HCT116 (cell line): ENCODE results near the gene CXCL10. TPM values are rescaled to one million over a fixed set of nuclear protein-coding genes. Genes with fewer than 3 reads are reported as not detected.

Source experiments
- ATAC-seq: fragments of 200-7000 bp; cut with Tn5 transposase; 2 replicates; pipeline ENCODE4 v1.9.1; 2020; ENCODE audit warnings: mild to moderate bottlenecking, moderate library complexity
- BruUV-seq: library from RNA; stranded (reverse); fragments of 400-500 nt; replicated peaks from 2 replicates; lab custom pipeline; 2021; lab: Mats Ljungman, UMichigan
- CTCF ChIA-PET: fragments of 300-600 bp; sonication (Branson Sonifier 250); formaldehyde crosslinking; loops from one replicate; lab custom pipeline; 2021; ENCODE audit warnings: antibody characterized with exemption; lab: Charles Lee
- POLR2A ChIA-PET: fragments of 300-600, 350-600 bp; sonication (Branson Sonifier 250); formaldehyde crosslinking; loops from one replicate; lab custom pipeline; 2021; ENCODE audit warnings: antibody characterized with exemption; lab: Charles Lee
- RAD21 ChIA-PET, 2 experiments: fragments of 300-600 bp; sonication (Branson Sonifier 250); formaldehyde crosslinking; loops; one replicate each; lab custom pipeline; 2023; ENCODE audit warnings: low total read pairs in 2 of 2; ENCODE audit not compliant: uncharacterized antibody in 2 of 2, unreplicated experiment in 2 of 2, low non-redundant PET in 1 of 2; lab: Charles Lee
- DNase-seq: peaks from one replicate; pipeline ENCODE4 v3.0.0-alpha.2; 2010; ENCODE audit warnings: low read depth, low spot score
- H2AFZ ChIP-seq: fragments of 200-600 bp; shearing (Covaris generic), sonication (generic); 2 replicates; pipeline ENCODE4 v1.6.1; 2017; ENCODE audit warnings: low read depth, mixed run types, mixed read lengths, antibody characterized with exemption, low read length; ENCODE audit not compliant: poor library complexity, severe bottlenecking
- H3K27ac ChIP-seq: 2 replicates; pipeline ENCODE4 v1.5.1; 2012; ENCODE audit warnings: low read depth, low read length
- H3K27me3 ChIP-seq: fragments of 200-600 bp; sonication (generic); 2 replicates; pipeline ENCODE4 v1.6.1; 2016; ENCODE audit warnings: mixed run types, low read length, mixed read lengths; ENCODE audit not compliant: insufficient read depth
- H3K36me3 ChIP-seq, 2 experiments: fragments of 200-500 bp in 1 of 2; fragments of 200-600 bp in 1 of 2; sonication (Bioruptor generic) in 1 of 2; sonication (generic) in 1 of 2; 2 replicates each; pipeline versions ENCODE4 v1.5.1 to v1.6.1; 2014 to 2016; ENCODE audit warnings: low read length in 2 of 2, inconsistent platforms in 1 of 2, mixed read lengths in 1 of 2, mixed run types in 1 of 2; ENCODE audit not compliant: insufficient read depth in 2 of 2, control insufficient read depth in 1 of 2
- H3K4me1 ChIP-seq, 2 experiments: fragments of 200-600 bp in 1 of 2; sonication (generic) in 1 of 2; 2 replicates each; pipeline versions ENCODE4 v1.5.1 to v1.6.1; 2012 to 2017; ENCODE audit warnings: low read length in 2 of 2, inconsistent platforms in 1 of 2, mild to moderate bottlenecking in 1 of 2, mixed read lengths in 1 of 2, mixed run types in 1 of 2, moderate library complexity in 1 of 2; ENCODE audit not compliant: insufficient read depth in 2 of 2, control insufficient read depth in 1 of 2
- H3K4me2 ChIP-seq: fragments of 200-600 bp; sonication (generic); 2 replicates; pipeline ENCODE4 v1.6.1; 2017; ENCODE audit warnings: mixed run types, low read length, mixed read lengths
- H3K4me3 ChIP-seq, 2 experiments: fragments of 200-600 bp in 1 of 2; sonication (generic) in 1 of 2; replicated peaks in 1 of 2; 2 replicates each; pipeline ENCODE4 v1.5.1; 2011 to 2016; ENCODE audit warnings: low read length in 2 of 2, control low read depth in 1 of 2, low read depth in 1 of 2, mild to moderate bottlenecking in 1 of 2, mixed read lengths in 1 of 2, mixed run types in 1 of 2
- H3K79me2 ChIP-seq: fragments of 200-600 bp; sonication (generic); 2 replicates; pipeline ENCODE4 v1.6.1; 2017; ENCODE audit warnings: mild to moderate bottlenecking, mixed run types, low read length, moderate library complexity, mixed read lengths; ENCODE audit not compliant: insufficient read depth
- H3K9ac ChIP-seq: fragments of 200-600 bp; sonication (generic); 2 replicates; pipeline ENCODE4 v1.6.1; 2016; ENCODE audit warnings: low read length, mixed read lengths
- H3K9me2 ChIP-seq: fragments of 200-600 bp; sonication (generic), shearing (Covaris generic); 2 replicates; pipeline ENCODE4 v1.6.1; 2017; ENCODE audit warnings: mixed run types, mild to moderate bottlenecking, moderate library complexity; ENCODE audit not compliant: insufficient read depth
- H3K9me3 ChIP-seq, 2 experiments: fragments of 200-500 bp in 1 of 2; fragments of 200-600 bp in 1 of 2; sonication (Bioruptor generic) in 1 of 2; sonication (generic) in 1 of 2; 2 replicates each; pipeline ENCODE4 v1.6.1; 2014 to 2017; ENCODE audit warnings: low read length in 2 of 2, mixed read lengths in 2 of 2, inconsistent platforms in 1 of 2, low read depth in 1 of 2, mild to moderate bottlenecking in 1 of 2, mixed run types in 1 of 2, moderate library complexity in 1 of 2; ENCODE audit not compliant: control insufficient read depth in 1 of 2, insufficient read depth in 1 of 2
- H4K20me1 ChIP-seq: fragments of 200-600 bp; sonication (generic), shearing (Covaris generic); 2 replicates; pipeline ENCODE4 v1.6.1; 2017; ENCODE audit warnings: mixed run types, mild to moderate bottlenecking, moderate library complexity; ENCODE audit not compliant: insufficient read depth
- CEBPB ChIP-seq: IDR thresholded peaks from 2 replicates; pipeline ENCODE4 v1.6.1; 2012; ENCODE audit warnings: low read depth
- CTCF ChIP-seq, 3 experiments: fragments of 200-600 bp in 1 of 3; sonication (generic) in 1 of 3; IDR thresholded peaks in 2 of 3; conservative IDR thresholded peaks in 1 of 3; 2 replicates each; pipeline ENCODE4 v1.5.1; 2012 to 2017; ENCODE audit warnings: low read depth in 2 of 3, low read length in 2 of 3, antibody characterized with exemption in 1 of 3, borderline replicate concordance in 1 of 3, control low read depth in 1 of 3, mild to moderate bottlenecking in 1 of 3, mixed read lengths in 1 of 3, mixed run types in 1 of 3, moderate library complexity in 1 of 3; ENCODE audit not compliant: insufficient read depth in 1 of 3
- EZH2 ChIP-seq: fragments of 200-600 bp; sonication (generic); IDR thresholded peaks from 2 replicates; pipeline ENCODE4 v1.6.1; 2017; ENCODE audit warnings: antibody characterized with exemption, mixed run types
- FOSL1 ChIP-seq: IDR thresholded peaks from 2 replicates; pipeline ENCODE4 v1.6.1; 2012; ENCODE audit warnings: low read depth
- JUND ChIP-seq: IDR thresholded peaks from 2 replicates; pipeline ENCODE4 v1.6.1; 2012
- SIN3A ChIP-seq: IDR thresholded peaks from 2 replicates; pipeline ENCODE4 v1.6.1; 2012; ENCODE audit warnings: low read depth
- SP1 ChIP-seq: IDR thresholded peaks from 2 replicates; pipeline ENCODE4 v1.6.1; 2012; ENCODE audit warnings: low read depth
- ZBTB33 ChIP-seq: IDR thresholded peaks from 2 replicates; pipeline ENCODE4 v1.6.1; 2011; ENCODE audit warnings: mild to moderate bottlenecking, low read length, moderate library complexity; ENCODE audit not compliant: insufficient replicate concordance; ENCODE audit errors: extremely low read depth
- ZNF274 ChIP-seq: fragments of 200-500 bp; sonication (Bioruptor generic); IDR thresholded peaks from 2 replicates; pipeline ENCODE4 v1.6.1; 2014; ENCODE audit warnings: mild to moderate bottlenecking, low read depth, low read length, inconsistent platforms
- intact Hi-C: fragments of 100-400 bp; cut with micrococcal nuclease; formaldehyde crosslinking; loops from 2 replicates; pipeline ENCODE4 v1.10.0; 2022
- total RNA-seq: library from RNA; stranded (reverse); gene quantifications from one replicate; pipeline ENCODE4 v1.2.1, GENCODE V29; 2021; ENCODE audit not compliant: unreplicated experiment

Gene CXCL10
- total RNA-seq, 1 experiment from 2014 or later: not detected

GRCh38 chr4:76028350-76028765 is 5.1 kb upstream of the CXCL10 start:
- Histone ChIP-seq H3K9me2 (no peaks in the 10 kb centered on the region), H4K20me1 (no peaks in the 10 kb centered on the region), H3K4me2 (no peak overlapping the region), H3K27me3 (no peaks in the 10 kb centered on the region), H3K4me3 (no peak overlapping the region), H3K9me3 (no peaks in the 10 kb centered on the region), H3K36me3 (no peaks in the 10 kb centered on the region), H3K27ac (no peak overlapping the region), H3K4me1 (no peaks in the 10 kb centered on the region), H2AFZ (no peak overlapping the region), H3K79me2 (no peaks in the 10 kb centered on the region), H3K9ac (no peak overlapping the region)
- intact Hi-C loops: no loop called here
- ChIA-PET CTCF (no interaction called here), RAD21 (no interaction called here), POLR2A (no interaction called here)
- no peak for DNase-seq
- BruUV-seq: no TSS peak
- no peak for ATAC-seq
- no peak for TF ChIP-seq FOSL1
- TF ChIP-seq ZNF274: no peak
- TF ChIP-seq SP1: no peak
- TF ChIP-seq EZH2: no peak
- no peak for TF ChIP-seq SIN3A
- TF ChIP-seq CEBPB: no peak
- no peak for TF ChIP-seq ZBTB33
- no peak for TF ChIP-seq JUND
- TF ChIP-seq CTCF (IDR thresholded peaks at IDR 0.05 in 2 of 3, conservative IDR thresholded peaks at IDR 0.05 in 1 of 3; ENCODE audit: borderline replicate concordance in 1 of 3, insufficient read depth in 1 of 3, low read depth in 2 of 3, low read length in 2 of 3): no peak
